ENCODE data around the gene CDC16. TPM values are rescaled to one million over a fixed set of nuclear protein-coding genes. Genes with fewer than 3 reads are reported as not detected.

Gene CDC16
- total and polyA plus RNA-seq, 2 of the 8 experiments (the other 6 are each of a cell fraction or from before 2014, with no cell fraction given) = 42.5 to 83.4 TPM

DNA sequence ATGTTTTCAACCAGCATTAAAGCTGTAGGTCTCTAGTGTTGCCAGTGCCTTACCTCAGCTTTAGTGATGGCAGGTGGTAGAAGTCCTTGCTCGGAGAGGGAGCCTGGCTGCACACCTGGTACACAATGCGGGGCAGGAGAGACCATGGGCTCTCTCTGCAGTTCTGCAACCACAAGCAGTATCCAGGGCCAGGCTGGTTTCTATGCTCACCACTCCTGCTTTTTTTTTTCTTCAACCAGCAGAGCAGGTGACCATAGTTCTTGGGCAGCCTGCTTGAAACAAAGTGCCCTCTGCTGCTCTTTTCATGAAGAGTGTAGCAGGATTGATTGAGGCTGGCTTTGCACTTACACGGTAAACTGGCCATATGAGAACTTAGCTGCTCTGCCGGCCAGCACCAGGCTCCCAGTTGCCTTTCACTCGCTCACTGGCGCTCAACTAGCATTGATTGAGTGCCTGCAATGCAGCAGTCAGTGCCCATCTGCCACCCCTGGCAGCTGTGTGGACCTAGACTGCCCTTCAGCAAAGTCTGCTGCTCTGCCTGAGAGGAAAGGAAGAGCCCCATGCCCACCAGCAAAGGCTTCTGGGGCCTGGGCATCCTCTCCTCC, 75.2 kb downstream of the CDC16 start (continued):
- TF ChIP-seq ZNF274 (IDR thresholded peaks at IDR 0.05; ENCODE audit: borderline replicate concordance, extremely low read depth, low read length) (no peak), CHD2 (IDR thresholded peaks at IDR 0.05; ENCODE audit: low read length) (no peak), PHF8 (conservative IDR thresholded peaks at IDR 0.05; ENCODE audit: low read depth, low read length) (no peak), EGR1 (IDR thresholded peaks at IDR 0.05; ENCODE audit: borderline replicate concordance, low read depth, low read length) (no peak), POU5F1 (IDR thresholded peaks at IDR 0.05; ENCODE audit: low read depth, low read length) (no peak), JUND (IDR thresholded peaks at IDR 0.05; ENCODE audit: low read length) (no peak)
- TF ChIP-seq, protein P1, sequence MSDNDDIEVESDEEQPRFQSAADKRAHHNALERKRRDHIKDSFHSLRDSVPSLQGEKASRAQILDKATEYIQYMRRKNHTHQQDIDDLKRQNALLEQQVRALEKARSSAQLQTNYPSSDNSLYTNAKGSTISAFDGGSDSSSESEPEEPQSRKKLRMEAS (IDR thresholded peaks at IDR 0.05) = no peak
